SK-N-SH treated with all-trans-retinoic acid at 6 μM for 48 hours (cell line): ENCODE results near the gene TMEM219.

Experiments
- ESRRG ChIP-seq: fragments of 250-450 bp; sonication (Bioruptor Pico); IDR thresholded peaks from 2 replicates; pipeline ENCODE4 v1.6.1; 2021; ENCODE audit warnings: mild to moderate bottlenecking
- OSR1 ChIP-seq: fragments of 250-450 bp; sonication (Bioruptor Pico); IDR thresholded peaks from 2 replicates; pipeline ENCODE4 v1.8.0; 2022; ENCODE audit warnings: moderate library complexity, mild to moderate bottlenecking, inconsistent platforms
- ZFP30 ChIP-seq: fragments of 450-650 bp; formaldehyde crosslinking; IDR thresholded peaks from 2 replicates; pipeline ENCODE4 v1.5.0; 2022; ENCODE audit warnings: mild to moderate bottlenecking, moderate library complexity
- ZNF8 ChIP-seq: fragments of 450-650 bp; formaldehyde crosslinking; IDR thresholded peaks from 2 replicates; pipeline ENCODE4 v1.5.0; 2020; ENCODE audit warnings: mild to moderate bottlenecking, moderate library complexity
- TF ChIP-seq, protein P1 (sequence below): fragments of 250-450 bp; sonication (Bioruptor Pico); IDR thresholded peaks from 2 replicates; pipeline ENCODE4 v1.8.0; 2020; ENCODE audit warnings: mild to moderate bottlenecking, moderate library complexity, borderline replicate concordance

DNA sequence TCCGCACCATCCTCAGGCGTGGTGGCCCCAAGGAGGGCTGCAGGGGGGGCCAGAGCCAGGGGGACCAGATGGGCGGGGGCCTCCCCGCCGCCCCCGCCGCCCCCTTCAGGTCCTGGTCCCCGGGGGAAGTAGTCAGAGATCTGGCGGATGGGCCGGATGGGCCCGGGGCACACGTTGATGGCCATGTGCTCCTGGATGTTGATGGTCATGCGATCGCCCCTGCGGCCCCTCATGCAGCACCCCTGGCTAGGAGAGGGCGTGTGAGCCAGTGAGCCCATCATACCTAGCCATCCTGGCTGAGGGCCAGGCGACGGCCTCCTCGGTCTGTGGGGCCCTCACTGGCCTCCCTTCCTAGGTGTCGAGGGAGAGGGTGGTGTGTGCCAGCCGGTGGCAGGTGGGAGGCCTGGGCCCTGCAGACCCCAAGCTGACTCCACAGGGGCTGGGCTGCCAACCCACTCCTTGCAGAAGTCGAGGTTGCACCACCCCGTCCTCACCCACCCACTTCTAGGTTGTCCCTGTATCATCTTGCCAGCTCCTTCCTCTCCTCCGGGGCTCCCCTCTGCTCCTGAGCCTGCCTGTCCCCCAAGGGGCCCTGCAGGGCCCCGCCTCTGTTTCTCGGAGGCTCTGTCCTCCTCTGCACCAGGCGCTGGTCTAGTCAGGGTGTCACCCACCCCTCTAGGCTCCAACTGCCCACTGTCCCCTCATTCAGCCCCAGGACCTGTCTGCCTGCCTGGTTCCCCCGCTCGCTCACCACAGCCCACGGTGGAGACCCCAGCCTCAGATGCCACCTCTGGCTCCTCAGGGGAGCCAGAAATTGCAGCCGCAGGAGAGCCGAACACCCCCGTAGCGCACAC is 48.3 kb downstream of the TMEM219 start:
- no peak for TF ChIP-seq ZFP30 (CRISPR knock-in tag)
- TF ChIP-seq, protein P1, sequence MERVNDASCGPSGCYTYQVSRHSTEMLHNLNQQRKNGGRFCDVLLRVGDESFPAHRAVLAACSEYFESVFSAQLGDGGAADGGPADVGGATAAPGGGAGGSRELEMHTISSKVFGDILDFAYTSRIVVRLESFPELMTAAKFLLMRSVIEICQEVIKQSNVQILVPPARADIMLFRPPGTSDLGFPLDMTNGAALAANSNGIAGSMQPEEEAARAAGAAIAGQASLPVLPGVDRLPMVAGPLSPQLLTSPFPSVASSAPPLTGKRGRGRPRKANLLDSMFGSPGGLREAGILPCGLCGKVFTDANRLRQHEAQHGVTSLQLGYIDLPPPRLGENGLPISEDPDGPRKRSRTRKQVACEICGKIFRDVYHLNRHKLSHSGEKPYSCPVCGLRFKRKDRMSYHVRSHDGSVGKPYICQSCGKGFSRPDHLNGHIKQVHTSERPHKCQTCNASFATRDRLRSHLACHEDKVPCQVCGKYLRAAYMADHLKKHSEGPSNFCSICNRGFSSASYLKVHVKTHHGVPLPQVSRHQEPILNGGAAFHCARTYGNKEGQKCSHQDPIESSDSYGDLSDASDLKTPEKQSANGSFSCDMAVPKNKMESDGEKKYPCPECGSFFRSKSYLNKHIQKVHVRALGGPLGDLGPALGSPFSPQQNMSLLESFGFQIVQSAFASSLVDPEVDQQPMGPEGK (CRISPR knock-in tag): no peak
- no peak for TF ChIP-seq ESRRG
- TF ChIP-seq ZNF8: no peak
- TF ChIP-seq OSR1 (CRISPR knock-in tag): no peak
